ENCODE data around the gene GARIN5B.

GARIN5B gene

DNA sequence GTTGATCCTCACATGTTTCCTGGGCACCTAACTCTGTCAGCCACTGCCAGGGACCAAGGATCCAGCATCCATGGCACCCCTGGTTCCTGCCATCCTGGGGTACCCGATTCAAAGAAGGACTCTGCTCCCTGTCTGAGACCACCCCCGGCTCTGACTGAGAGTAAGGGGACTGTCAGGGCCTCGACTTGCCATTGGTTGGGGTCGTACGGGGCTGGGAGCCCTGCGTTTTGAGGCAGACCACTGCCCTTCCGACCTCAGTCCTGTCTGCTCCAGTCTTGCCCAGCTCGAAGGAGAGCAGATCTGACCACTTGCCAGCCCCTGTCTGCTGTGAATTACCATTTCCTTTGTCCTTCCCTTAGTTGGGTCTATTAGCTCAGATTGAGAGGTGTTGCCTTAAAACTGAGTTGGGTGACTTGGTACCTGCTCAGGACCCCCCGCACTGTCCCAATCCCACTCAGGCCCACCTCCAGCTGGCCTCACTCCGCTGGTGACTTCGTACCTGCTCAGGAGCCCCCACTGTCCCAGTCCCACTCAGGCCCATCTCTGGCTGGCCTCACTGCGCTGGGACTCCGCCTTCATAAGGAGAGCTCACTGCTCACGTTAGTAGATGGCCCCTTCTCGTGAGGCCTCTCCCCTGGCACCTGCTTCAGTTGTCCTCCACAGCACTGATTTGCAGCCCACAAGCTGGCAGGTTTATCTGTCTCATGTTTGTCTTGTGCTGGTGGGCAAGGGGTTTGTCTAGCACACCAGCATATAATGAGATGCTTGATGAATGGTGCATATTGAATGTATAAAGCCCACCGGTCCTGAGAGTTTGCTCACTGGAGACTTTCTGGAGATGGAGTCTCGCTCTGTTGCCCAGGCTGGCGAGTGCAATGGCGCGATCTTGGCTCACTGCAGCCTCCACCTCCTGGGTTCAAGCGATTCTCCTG lies 26.6 kb upstream of the GARIN5B start:
- DNase-seq (ENCODE audit: low spot score): no peak

DNA sequence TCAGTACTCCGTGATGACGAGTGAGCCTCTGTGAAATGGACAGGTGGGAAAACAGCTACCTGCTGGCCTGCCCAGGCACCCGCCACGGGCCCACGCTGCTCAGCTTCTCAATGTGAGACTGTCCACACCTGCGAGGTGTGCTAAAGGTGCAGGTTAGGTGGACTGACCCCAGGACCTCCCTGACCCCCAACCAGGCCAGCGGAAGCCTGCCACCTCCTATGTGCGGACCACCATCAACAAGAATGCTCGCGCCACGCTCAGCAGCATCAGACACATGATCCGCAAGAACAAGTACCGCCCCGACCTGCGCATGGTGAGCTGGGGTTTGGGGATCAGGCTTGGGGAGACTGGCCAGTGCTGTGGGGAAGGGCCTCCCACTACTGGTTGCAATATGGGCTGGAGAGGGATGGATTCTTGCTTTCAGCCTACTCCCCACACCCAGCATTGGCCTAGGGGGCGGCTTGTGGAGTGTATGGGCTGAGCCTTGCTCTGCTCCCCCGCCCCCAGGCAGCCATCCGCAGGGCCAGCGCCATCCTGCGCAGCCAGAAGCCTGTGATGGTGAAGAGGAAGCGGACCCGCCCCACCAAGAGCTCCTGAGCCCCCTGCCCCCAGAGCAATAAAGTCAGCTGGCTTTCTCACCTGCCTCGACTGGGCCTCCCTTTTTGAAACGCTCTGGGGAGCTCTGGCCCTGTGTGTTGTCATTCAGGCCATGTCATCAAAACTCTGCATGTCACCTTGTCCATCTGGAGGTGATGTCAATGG lies 24.9 kb upstream of the GARIN5B start:
- no peak for DNase-seq (ENCODE audit: low spot score)

GRCh38 chr19:55386493-55386971 lies 23.5 kb upstream of the GARIN5B start:
- DNase-seq (ENCODE audit: low spot score): no peak

- DNase-seq (ENCODE audit: low spot score): peak; percentile 96
These were observed 22.8 kb upstream of the GARIN5B start, which contains the start of gene RPL28 for GRCh38 chr19:55385724-55386492. Gene RPL28 (plus strand): TSS chr19:55385932. CDS start chr19:55386358, 426 bp downstream.

DNA sequence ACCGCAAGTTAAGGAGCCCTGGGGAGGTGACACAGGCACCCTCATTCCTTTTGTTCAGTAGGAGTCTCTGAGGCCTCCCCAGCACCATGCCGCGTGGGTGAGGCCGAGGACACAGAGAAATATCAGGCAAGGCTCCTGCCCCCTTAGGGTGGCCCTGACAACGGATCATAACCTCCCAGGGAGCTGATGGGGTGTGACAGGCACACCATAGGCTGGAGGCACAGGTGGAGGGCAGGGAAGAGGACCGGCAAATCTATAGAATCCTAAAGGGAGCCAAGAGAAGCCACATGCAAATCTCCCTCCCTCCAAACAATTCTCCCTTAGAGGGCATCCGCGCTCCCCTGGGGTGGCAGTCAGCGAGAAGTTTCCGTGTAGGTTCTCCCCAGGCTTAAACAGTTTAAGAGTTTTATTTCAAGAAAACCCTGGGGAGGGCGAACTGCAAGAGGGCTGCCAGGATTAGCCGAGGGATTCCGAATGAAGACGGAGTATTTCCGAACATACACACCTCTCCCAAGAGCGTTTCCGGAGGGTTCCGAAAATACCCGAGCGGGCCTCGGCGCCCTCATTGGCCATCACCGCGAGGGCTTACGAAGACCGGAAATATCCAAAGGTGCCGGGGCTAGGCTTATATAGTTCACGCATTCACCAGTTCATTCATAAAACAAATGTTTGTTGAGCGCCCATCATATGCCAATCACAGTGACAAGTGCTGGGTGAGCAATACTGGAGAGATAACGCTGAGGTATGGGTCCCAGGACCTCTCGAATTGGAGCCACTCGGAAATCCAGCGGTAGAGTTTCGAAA lies 22.1 kb upstream of the GARIN5B start:
- DNase-seq (ENCODE audit: low spot score): peak; percentile 90

GRCh38 chr19:55384131-55384919 lies 21.3 kb upstream of the GARIN5B start, which contains the start of gene TMEM238:
Gene TMEM238 (minus strand): TSS chr19:55384292. CDS start chr19:55384259, 33 bp downstream.
- peak; percentile 26 for DNase-seq (ENCODE audit: low spot score)

DNA sequence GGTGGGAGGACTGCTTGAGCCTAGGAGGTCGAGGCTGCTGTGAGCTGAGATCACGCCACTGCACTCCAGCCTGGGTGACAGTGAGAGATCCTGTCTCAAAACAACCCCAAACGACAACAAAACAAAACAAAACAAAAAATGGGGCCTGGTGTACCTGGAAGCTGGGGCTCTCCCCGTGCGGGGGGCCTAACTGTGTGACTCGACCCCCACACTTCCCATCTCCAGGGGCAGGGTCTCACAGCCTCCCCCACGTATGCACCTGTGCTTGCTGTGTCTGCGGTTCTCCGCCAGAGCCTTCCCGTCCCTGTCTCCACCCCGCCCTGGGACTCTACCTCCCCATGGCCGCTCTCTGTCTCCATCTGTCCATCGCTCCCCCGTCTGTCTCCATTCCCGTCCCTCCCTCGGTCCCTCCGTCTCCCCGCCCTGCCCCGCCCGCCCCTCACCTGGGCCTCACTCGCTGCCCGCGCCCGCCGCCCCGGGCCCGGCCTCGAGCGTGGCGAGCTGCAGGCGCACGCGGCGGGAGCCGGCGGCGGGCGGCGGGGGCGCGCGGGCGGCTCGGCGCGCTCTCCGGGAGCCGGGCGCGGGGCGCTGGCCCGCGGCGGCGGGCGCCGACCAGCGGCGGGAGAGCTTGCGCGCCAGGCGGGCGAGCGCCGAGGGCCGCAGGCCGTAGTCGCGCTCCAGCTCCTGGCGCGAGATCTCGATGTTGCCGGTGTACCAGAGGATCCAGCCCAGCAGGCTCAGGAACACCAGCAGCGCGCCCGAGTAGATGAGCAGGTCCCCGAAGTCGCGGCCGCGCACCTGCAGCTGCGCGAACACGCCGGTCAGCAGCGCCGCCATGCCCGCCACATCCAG lies 20.4 kb upstream of the GARIN5B start:
- no peak for DNase-seq (ENCODE audit: low spot score)

DNA sequence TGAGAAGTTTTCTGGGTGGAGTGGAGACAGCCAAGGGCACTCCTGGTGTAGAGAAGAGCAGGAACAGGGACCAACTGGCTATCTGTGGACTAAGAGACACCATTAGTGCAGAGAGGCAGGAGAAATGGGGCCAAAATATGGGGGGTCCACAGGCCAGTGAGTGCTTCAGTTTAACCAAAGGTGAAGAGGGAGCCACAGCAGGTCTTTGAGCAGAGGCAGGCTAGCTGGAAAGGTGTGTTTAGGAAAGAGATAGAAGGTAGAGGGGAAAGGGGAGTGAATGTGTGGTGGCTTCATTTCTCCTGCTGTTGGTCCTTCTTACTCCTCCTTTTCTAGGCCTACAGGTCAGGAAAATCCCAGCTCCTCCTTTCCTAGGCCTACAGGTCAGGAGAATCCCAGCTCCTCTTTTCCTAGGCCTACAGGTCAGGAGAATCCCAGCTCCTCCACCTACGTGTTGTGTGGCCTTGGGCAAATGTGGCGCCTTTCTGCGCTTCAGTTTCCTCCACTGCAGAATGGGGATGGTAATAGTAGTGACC lies 19.5 kb upstream of the GARIN5B start:
- DNase-seq (ENCODE audit: low spot score): no peak

GRCh38 chr19:55382013-55382412 lies 19.0 kb upstream of the GARIN5B start:
- DNase-seq (ENCODE audit: low spot score): no peak

GRCh38 chr19:55379174-55379573 lies 16.1 kb upstream of the GARIN5B start:
- no peak for DNase-seq (ENCODE audit: low spot score)

- DNase-seq (ENCODE audit: low spot score): no peak
These were observed 14.5 kb upstream of the GARIN5B start for GRCh38 chr19:55377356-55378131.

GRCh38 chr19:55376241-55376933 lies 13.3 kb upstream of the GARIN5B start, which contains the start of gene TMEM190:
Gene TMEM190 (plus strand): TSS chr19:55376826. CDS start chr19:55376854, 28 bp downstream.
- no peak for DNase-seq (ENCODE audit: low spot score)

- no peak for DNase-seq (ENCODE audit: low spot score)
These were observed 11.1 kb upstream of the GARIN5B start for GRCh38 chr19:55373993-55374757.

GRCh38 chr19:55373306-55373992 lies 10.4 kb upstream of the GARIN5B start:
- no peak for DNase-seq (ENCODE audit: low spot score)

GRCh38 chr19:55372316-55373081 lies 9.4 kb upstream of the GARIN5B start:
- no peak for DNase-seq (ENCODE audit: low spot score)
